ENCODE results near the gene TOGARAM2.

TOGARAM2 gene

DNA sequence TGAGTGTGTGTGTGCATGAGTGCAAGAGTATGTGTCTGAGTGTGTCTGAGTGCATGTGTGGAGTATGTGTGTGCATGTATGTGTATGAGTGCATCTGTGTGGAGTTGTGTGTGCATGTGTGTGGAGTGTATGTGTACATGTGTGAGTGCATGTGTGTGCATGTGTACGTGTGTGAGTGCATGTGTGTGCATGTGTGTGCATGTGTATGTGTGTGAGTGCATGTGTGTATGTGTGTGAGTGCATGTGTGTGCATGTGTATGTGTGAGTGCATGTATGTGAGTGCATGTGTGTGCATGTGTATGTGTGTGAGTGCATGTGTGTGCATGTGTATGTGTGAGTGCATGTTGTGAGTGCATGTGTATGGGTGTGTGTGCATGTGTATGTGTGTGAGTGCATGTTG is 23.7 kb downstream of the TOGARAM2 start:
- Histone ChIP-seq H3K27ac (ENCODE audit: low read length) (no peak overlapping the region), H4K20me1 (ENCODE audit: insufficient read depth, low read length) (no peaks in the 10 kb centered on the region), H3K36me3 (replicated peaks; ENCODE audit: low read depth, low read length) (no peaks in the 10 kb centered on the region), H3K9me3 (ENCODE audit: insufficient read depth, low read length) (no peaks in the 10 kb centered on the region), H3K9ac (ENCODE audit: low read length) (no peak overlapping the region), H3K4me3 (ENCODE audit: low read length) (no peak overlapping the region), H3K4me1 (ENCODE audit: low read length) (peaks cover 11% of the 10 kb centered on the region), H3K27me3 (ENCODE audit: low read depth, low read length) (no peaks in the 10 kb centered on the region), H3K4me2 (ENCODE audit: low read length) (no peak overlapping the region), H3K79me2 (ENCODE audit: low read length) (no peaks in the 10 kb centered on the region), H2AFZ (ENCODE audit: low read depth, low read length) (no peak overlapping the region)
- TF ChIP-seq EZH2phosphoT487 (IDR thresholded peaks at IDR 0.05; ENCODE audit: low read depth) = no peak
- TF ChIP-seq, protein P1, sequence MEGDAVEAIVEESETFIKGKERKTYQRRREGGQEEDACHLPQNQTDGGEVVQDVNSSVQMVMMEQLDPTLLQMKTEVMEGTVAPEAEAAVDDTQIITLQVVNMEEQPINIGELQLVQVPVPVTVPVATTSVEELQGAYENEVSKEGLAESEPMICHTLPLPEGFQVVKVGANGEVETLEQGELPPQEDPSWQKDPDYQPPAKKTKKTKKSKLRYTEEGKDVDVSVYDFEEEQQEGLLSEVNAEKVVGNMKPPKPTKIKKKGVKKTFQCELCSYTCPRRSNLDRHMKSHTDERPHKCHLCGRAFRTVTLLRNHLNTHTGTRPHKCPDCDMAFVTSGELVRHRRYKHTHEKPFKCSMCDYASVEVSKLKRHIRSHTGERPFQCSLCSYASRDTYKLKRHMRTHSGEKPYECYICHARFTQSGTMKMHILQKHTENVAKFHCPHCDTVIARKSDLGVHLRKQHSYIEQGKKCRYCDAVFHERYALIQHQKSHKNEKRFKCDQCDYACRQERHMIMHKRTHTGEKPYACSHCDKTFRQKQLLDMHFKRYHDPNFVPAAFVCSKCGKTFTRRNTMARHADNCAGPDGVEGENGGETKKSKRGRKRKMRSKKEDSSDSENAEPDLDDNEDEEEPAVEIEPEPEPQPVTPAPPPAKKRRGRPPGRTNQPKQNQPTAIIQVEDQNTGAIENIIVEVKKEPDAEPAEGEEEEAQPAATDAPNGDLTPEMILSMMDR (IDR thresholded peaks at IDR 0.05; ENCODE audit: low read depth, low read length) = no peak

- Histone ChIP-seq H3K9ac (ENCODE audit: low read length) (no peak overlapping the region), H3K36me3 (replicated peaks; ENCODE audit: low read depth, low read length) (no peaks in the 10 kb centered on the region), H3K4me3 (ENCODE audit: low read length) (no peak overlapping the region), H3K27me3 (ENCODE audit: low read depth, low read length) (no peaks in the 10 kb centered on the region), H3K9me3 (ENCODE audit: insufficient read depth, low read length) (no peaks in the 10 kb centered on the region), H3K79me2 (ENCODE audit: low read length) (no peaks in the 10 kb centered on the region), H3K27ac (ENCODE audit: low read length) (no peak overlapping the region), H3K4me2 (ENCODE audit: low read length) (no peak overlapping the region), H4K20me1 (ENCODE audit: insufficient read depth, low read length) (no peaks in the 10 kb centered on the region), H3K4me1 (ENCODE audit: low read length) (peaks cover 6% of the 10 kb centered on the region), H2AFZ (ENCODE audit: low read depth, low read length) (no peak overlapping the region)
- TF ChIP-seq EZH2phosphoT487 (IDR thresholded peaks at IDR 0.05; ENCODE audit: low read depth) = no peak
- TF ChIP-seq, protein P1 (IDR thresholded peaks at IDR 0.05; ENCODE audit: low read depth, low read length) = no peak
These were observed 24.2 kb downstream of the TOGARAM2 start for GRCh38 chr2:29005331-29005730.

DNA sequence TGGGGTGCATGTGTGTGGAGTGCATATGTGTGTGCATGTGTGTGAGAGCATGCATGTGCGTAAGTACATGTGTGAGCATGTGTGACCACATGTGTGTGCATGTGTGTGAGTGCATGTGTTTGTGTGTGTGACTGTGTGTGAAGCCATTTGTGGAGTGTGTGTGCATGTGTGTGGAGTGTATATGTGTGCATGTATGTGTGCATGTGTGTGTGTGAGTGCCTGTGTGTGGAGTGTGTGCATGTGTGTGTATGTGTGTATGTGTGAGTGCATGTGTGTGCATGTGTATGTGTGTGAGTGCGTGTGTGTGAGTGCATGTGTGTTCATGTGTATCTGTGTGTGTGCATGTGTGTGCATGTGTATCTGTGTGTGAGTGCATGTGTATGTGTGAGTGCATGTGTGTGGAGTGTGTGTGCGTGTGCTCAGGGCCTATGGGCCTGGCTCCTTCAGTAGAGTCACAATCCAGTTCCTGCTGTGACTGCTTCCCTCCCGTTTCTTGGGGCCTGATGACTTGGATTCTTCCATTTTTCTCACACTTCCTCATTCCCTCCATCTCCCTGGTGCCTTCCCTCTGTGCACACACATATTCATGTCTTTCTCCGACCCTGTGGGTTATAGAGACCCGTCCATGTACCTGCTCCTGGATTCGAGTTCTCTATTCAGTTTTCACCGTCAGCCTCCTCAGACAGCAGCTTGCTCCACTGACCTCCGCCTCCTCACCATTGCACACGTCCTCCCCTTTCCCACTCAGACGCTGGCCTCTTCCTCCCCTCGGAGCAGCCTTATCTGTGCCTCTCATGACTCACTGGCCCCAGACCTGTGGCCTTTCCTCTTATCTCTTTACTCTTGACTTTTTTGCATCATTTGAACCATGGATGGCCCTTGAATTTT is 25.2 kb downstream of the TOGARAM2 start:
- Histone ChIP-seq H3K4me2 (ENCODE audit: low read length) (no peak overlapping the region), H4K20me1 (ENCODE audit: insufficient read depth, low read length) (no peaks in the 10 kb centered on the region), H3K36me3 (replicated peaks; ENCODE audit: low read depth, low read length) (no peaks in the 10 kb centered on the region), H3K4me1 (ENCODE audit: low read length) (no peaks in the 10 kb centered on the region), H3K4me3 (ENCODE audit: low read length) (no peak overlapping the region), H3K79me2 (ENCODE audit: low read length) (no peaks in the 10 kb centered on the region), H2AFZ (ENCODE audit: low read depth, low read length) (no peak overlapping the region), H3K9me3 (ENCODE audit: insufficient read depth, low read length) (no peaks in the 10 kb centered on the region), H3K27me3 (ENCODE audit: low read depth, low read length) (no peaks in the 10 kb centered on the region), H3K9ac (ENCODE audit: low read length) (no peak overlapping the region), H3K27ac (ENCODE audit: low read length) (no peak overlapping the region)
- TF ChIP-seq EZH2phosphoT487 (IDR thresholded peaks at IDR 0.05; ENCODE audit: low read depth) = no peak
- TF ChIP-seq, protein P1 (IDR thresholded peaks at IDR 0.05; ENCODE audit: low read depth, low read length) = no peak

GRCh38 chr2:29006980-29007301 is 25.8 kb downstream of the TOGARAM2 start:
- H3K9me3 ChIP-seq (ENCODE audit: insufficient read depth, low read length) = no peaks in the 10 kb centered on the region
- no peaks in the 10 kb centered on the region for H3K4me1 ChIP-seq (ENCODE audit: low read length)
- H4K20me1 ChIP-seq (ENCODE audit: insufficient read depth, low read length) = no peaks in the 10 kb centered on the region
- no peaks in the 10 kb centered on the region for H3K27me3 ChIP-seq (ENCODE audit: low read depth, low read length)
- H3K4me2 ChIP-seq (ENCODE audit: low read length) = no peak overlapping the region
- H2AFZ ChIP-seq (ENCODE audit: low read depth, low read length) = no peak overlapping the region
- no peak overlapping the region for H3K9ac ChIP-seq (ENCODE audit: low read length)
- H3K27ac ChIP-seq (ENCODE audit: low read length) = no peak overlapping the region
- TF ChIP-seq, protein P1 (IDR thresholded peaks at IDR 0.05; ENCODE audit: low read depth, low read length) = no peak
- no peak for TF ChIP-seq EZH2phosphoT487 (IDR thresholded peaks at IDR 0.05; ENCODE audit: low read depth)
- no peaks in the 10 kb centered on the region for H3K36me3 ChIP-seq (replicated peaks; ENCODE audit: low read depth, low read length)
- no peaks in the 10 kb centered on the region for H3K79me2 ChIP-seq (ENCODE audit: low read length)
- no peak overlapping the region for H3K4me3 ChIP-seq (ENCODE audit: low read length)

All from OCI-LY3 (cell line).